Ovary (tissue), 9 donors: ENCODE measurements around the gene DIP2C. TPM values are rescaled to one million over a fixed set of nuclear protein-coding genes. Genes with fewer than 3 reads are reported as not detected.

Experiments used
- DNase-seq, 5 donors: peaks; one replicate each; pipeline ENCODE4 v3.0.0-alpha.2; 2019 to 2020
- H3K27ac ChIP-seq, 2 donors: fragments of 200-600 bp; one replicate each; pipeline versions ENCODE4 v1.5.1 to v1.8.0; 2019 to 2022
- H3K27me3 ChIP-seq: fragments of 200-600 bp; one replicate; pipeline ENCODE4 v1.8.0; 2022
- H3K36me3 ChIP-seq: fragments of 200-600 bp; sonication (generic); one replicate; pipeline ENCODE4 v1.5.1; 2019
- H3K4me1 ChIP-seq: one replicate; pipeline ENCODE4 v1.8.1; 2013; ENCODE audit warnings: mild to moderate bottlenecking, moderate library complexity; ENCODE audit not compliant: insufficient read depth
- H3K4me3 ChIP-seq: fragments of 200-600 bp; sonication (generic); one replicate; pipeline ENCODE4 v1.5.1; 2017
- H3K9me3 ChIP-seq, 2 donors: fragments of 200-600 bp in 1 of 2; sonication (generic) in 1 of 2; one replicate each; pipeline versions ENCODE4 v1.5.1 to v1.8.1; 2013 to 2019; ENCODE audit warnings: mild to moderate bottlenecking in 1 of 2, moderate library complexity in 1 of 2
- EP300 ChIP-seq: sonication (generic); formaldehyde crosslinking; IDR thresholded peaks from one replicate; pipeline ENCODE4 v1.6.1; 2017; ENCODE audit warnings: antibody characterized with exemption
- POLR2A ChIP-seq: fragments of 450-650 bp; IDR thresholded peaks from one replicate; pipeline ENCODE4 v1.6.1; 2017; ENCODE audit warnings: antibody characterized with exemption, mild to moderate bottlenecking, moderate library complexity
- WGBS, 3 donors: extraction: QIAGEN DNeasy Blood & Tissue Kit in 1 of 3; methylation state at CpG; one replicate each; pipeline versions ENCODE4 v1.1.5 to v1.1.7; 2013 to 2017; 5-methylcytosine and 5-hydroxymethylcytosine counted together
- intact Hi-C, 4 donors: fragments of 100-400 bp; cut with DNase I; formaldehyde crosslinking; loops; one replicate each; pipeline versions ENCODE4 v1.11.0 to v1.15.1; 2022 to 2023
- polyA plus RNA-seq, 2 donors: library from polyadenylated mRNA; stranded (reverse); fragments of 200-250 nt in 1 of 2; fragments of 350-450 nt in 1 of 2; fragmentation: Illumina TruSeq in 1 of 2; extraction: RNeasy Lipid Tissue Mini Kit (QIAGEN cat#74804) in 1 of 2; gene quantifications; one replicate each; pipeline ENCODE4 v1.2.3, GENCODE V29; 2013 to 2014
- total RNA-seq, 7 donors: library from RNA; depleted of rRNA in 2 of 7; stranded (reverse); fragments of >200 nt in 2 of 7; fragmentation: NEBNext Ultra II Directional in 3 of 7; extraction: Animal tissue kit (Norgen Biotek cat#: 25700) in 3 of 7; gene quantifications; one replicate each; pipeline versions ENCODE4 v1.1.0 to v1.2.4, GENCODE V29; 2016 to 2023
- TF ChIP-seq, protein P1 (sequence below), 3 donors: fragments of 450-650 bp in 2 of 3; fragments of 200-600 bp in 1 of 3; IDR thresholded peaks; one replicate each; pipeline versions ENCODE4 v1.5.1 to v1.8.0; 2016 to 2022; ENCODE audit warnings: antibody characterized with exemption in 3 of 3, mild to moderate bottlenecking in 1 of 3
- donor health status: DM: no; HTN: no; CAD: no; lungs with moderate emphysema.
- donor health status: DM: no; HTN: no; CAD: no.
- donor health status: Bipolar disorder and iron deficiency.
- donor health status: DM: yes; HTN: yes; CAD: no.
- donor health status: DM: no; HTN: no; CAD: no.
- donor health status: DM: yes; HTN: yes; CAD: no.

The DIP2C gene
- total and polyA plus RNA-seq, 9 donors = 10.1 to 29.4 (median 22.2) TPM

DNA sequence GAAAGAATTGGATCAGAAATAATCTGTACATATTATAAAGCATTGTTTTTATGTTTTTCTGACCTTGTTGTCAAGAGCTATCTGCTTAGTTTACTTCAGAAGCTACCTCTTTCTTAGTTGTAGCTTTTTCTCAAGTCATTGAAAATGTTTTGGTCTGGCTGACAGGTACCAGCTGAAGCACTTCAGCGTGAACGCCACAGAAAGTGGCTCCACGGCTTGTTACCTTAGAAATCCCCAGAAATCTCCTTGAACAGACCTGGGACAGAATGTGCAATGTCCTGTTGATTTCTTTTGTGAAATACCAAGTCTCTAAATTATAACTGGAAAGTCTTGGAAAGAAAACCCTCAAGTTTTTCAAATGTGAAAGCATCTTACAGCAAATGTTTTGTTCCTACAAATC, 457.4 kb downstream of the DIP2C start:
- no peaks in the 10 kb centered on the region for H3K4me1 ChIP-seq
- no peaks in the 10 kb centered on the region for H3K27me3 ChIP-seq
- no peaks in the 10 kb centered on the region for H3K36me3 ChIP-seq
- DNase-seq = no peak
- H3K9me3 ChIP-seq = no peaks in the 10 kb centered on the region
- H3K4me3 ChIP-seq = no peak overlapping the region
- TF ChIP-seq, protein P1, sequence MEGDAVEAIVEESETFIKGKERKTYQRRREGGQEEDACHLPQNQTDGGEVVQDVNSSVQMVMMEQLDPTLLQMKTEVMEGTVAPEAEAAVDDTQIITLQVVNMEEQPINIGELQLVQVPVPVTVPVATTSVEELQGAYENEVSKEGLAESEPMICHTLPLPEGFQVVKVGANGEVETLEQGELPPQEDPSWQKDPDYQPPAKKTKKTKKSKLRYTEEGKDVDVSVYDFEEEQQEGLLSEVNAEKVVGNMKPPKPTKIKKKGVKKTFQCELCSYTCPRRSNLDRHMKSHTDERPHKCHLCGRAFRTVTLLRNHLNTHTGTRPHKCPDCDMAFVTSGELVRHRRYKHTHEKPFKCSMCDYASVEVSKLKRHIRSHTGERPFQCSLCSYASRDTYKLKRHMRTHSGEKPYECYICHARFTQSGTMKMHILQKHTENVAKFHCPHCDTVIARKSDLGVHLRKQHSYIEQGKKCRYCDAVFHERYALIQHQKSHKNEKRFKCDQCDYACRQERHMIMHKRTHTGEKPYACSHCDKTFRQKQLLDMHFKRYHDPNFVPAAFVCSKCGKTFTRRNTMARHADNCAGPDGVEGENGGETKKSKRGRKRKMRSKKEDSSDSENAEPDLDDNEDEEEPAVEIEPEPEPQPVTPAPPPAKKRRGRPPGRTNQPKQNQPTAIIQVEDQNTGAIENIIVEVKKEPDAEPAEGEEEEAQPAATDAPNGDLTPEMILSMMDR (IDR thresholded peaks at IDR 0.05) = no peak
- TF ChIP-seq EP300 (no peak), POLR2A (no peak)
- intact Hi-C loops = no loop called here
- 40 to 50% (median 40%) methylated on average over 3 of the region's 3 CpGs for WGBS, 3 donors
- no peak overlapping the region for H3K27ac ChIP-seq

DNA sequence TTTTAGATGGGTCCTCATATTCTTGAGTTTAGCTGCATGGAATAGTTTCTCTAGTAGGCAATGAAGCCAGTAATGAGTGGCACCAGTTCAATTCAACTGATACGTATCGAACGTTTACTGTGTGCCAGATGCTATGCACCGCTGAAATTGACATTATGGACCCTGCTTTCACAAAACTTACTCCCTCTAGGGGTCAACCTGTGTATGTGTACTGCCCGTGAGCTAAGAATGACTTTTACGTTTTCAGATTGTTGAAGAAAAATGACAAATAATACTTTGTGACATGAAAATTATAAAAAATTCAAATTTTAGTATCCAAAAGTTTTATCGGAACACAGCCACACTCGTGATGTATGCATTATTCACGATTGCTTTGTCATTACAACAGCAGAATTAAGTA, 458.7 kb downstream of the DIP2C start:
- no peak overlapping the region for H3K4me3 ChIP-seq
- WGBS, 3 donors = 92 to 95% (median 95%) methylated on average over 9 of the region's 9 CpGs
- no peaks in the 10 kb centered on the region for H3K36me3 ChIP-seq
- intact Hi-C loops = no loop called here
- TF ChIP-seq, protein P1 (IDR thresholded peaks at IDR 0.05) = no peak
- TF ChIP-seq POLR2A = no peak
- no peak for TF ChIP-seq EP300
- H3K4me1 ChIP-seq = no peaks in the 10 kb centered on the region
- no peaks in the 10 kb centered on the region for H3K9me3 ChIP-seq
- no peak for DNase-seq
- no peaks in the 10 kb centered on the region for H3K27me3 ChIP-seq
- no peak overlapping the region for H3K27ac ChIP-seq

DNA sequence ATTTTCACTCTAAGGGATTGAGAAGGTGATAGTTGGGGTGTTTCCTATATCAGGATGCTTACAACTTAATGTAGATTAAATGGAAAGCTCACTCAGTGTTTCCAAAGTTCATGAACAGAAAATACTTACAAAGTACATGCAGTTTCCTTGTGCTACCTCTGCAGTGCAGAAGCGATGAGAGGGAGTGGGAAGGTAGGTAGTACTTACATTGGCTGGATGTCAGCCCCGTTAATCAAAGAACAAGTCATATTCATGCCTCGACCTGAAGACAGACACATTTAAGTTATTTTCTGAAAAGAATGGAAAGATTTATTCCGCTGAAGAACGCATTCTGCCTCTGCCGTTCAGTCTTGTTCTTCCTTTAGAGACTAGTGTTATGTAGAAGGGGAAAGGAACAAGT, 461.1 kb downstream of the DIP2C start:
- Histone ChIP-seq H3K36me3 (no peaks in the 10 kb centered on the region), H3K4me1 (no peaks in the 10 kb centered on the region), H3K27me3 (no peaks in the 10 kb centered on the region), H3K4me3 (no peak overlapping the region), H3K27ac (no peak overlapping the region), H3K9me3 (no peaks in the 10 kb centered on the region)
- intact Hi-C loops = no loop called here
- WGBS, 3 donors = 87 to 89% (median 89%) methylated on average over 6 of the region's 6 CpGs
- TF ChIP-seq POLR2A (no peak), EP300 (no peak)
- TF ChIP-seq, protein P1 (IDR thresholded peaks at IDR 0.05) = no peak
- DNase-seq = no peak

DNA sequence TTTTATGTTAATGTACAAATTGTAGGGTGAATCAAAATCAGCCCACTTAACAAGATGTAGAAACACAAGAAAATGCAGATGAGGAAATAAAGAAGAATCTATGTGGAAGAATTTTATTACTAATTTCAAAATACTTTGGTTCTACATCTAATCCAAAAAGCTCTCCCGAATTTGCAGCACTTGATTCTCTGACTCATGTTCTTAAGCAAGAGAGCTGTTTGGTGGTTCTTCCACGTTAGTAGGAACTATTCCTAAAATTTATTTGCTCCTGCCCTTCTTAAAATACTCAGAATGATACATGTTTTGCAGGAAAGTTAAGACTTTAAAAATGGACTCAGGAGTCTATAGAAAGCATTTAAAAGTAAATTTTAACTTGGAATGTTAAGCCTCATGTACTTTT, 462.5 kb downstream of the DIP2C start:
- Histone ChIP-seq H3K4me3 (no peak overlapping the region), H3K36me3 (no peaks in the 10 kb centered on the region), H3K4me1 (no peaks in the 10 kb centered on the region), H3K9me3 (no peaks in the 10 kb centered on the region), H3K27me3 (no peaks in the 10 kb centered on the region), H3K27ac (no peak overlapping the region)
- 48 to 72% (median 54%) methylated on average over 2 of the region's 2 CpGs for WGBS, 3 donors
- intact Hi-C loops = no loop called here
- TF ChIP-seq EP300 (no peak), POLR2A (no peak)
- TF ChIP-seq, protein P1 (IDR thresholded peaks at IDR 0.05) = no peak
- DNase-seq = no peak

DNA sequence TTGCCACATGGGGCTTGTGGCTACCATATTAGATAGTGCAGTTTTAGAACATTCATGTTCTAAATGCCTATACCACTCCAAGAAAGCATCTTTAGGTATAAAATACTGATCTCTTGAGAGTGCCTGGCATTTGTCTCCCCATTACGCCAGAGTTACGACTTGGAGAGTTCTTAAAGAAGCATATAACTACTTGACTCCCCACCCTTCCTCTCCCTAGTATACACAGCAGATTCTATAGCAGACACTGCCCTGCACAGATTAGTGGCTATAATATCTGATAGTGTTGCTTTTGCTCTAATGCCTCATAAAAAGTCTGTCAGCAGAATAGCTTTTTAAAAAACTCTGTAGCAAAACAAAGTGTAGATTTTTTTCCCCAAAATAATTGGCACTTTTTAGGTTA, 463.4 kb downstream of the DIP2C start:
- Histone ChIP-seq H3K27me3 (no peaks in the 10 kb centered on the region), H3K27ac (no peak overlapping the region), H3K4me1 (no peaks in the 10 kb centered on the region), H3K9me3 (no peaks in the 10 kb centered on the region), H3K36me3 (no peaks in the 10 kb centered on the region), H3K4me3 (no peak overlapping the region)
- WGBS, 3 donors = 90 to 100% (median 98%) methylated on average over 2 of the region's 2 CpGs
- intact Hi-C loops = no loop called here
- TF ChIP-seq, protein P1 (IDR thresholded peaks at IDR 0.05) = no peak
- no peak for TF ChIP-seq EP300
- TF ChIP-seq POLR2A = no peak
- no peak for DNase-seq
